Activated T-cell treated with anti-CD3 and anti-CD28 coated beads for 4 hours (primary cell): ENCODE results near the gene THUMPD1.
"Not testable (repeated sequence)": the region's sequence is repeated elsewhere in the genome, so short reads cannot be mapped to it uniquely, and the experiment has no call there.

Experiments used
- DNase-seq: peaks from one replicate; pipeline ENCODE4 v3.0.0-alpha.2; 2020

Gene THUMPD1, protein sequence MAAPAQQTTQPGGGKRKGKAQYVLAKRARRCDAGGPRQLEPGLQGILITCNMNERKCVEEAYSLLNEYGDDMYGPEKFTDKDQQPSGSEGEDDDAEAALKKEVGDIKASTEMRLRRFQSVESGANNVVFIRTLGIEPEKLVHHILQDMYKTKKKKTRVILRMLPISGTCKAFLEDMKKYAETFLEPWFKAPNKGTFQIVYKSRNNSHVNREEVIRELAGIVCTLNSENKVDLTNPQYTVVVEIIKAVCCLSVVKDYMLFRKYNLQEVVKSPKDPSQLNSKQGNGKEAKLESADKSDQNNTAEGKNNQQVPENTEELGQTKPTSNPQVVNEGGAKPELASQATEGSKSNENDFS

DNA sequence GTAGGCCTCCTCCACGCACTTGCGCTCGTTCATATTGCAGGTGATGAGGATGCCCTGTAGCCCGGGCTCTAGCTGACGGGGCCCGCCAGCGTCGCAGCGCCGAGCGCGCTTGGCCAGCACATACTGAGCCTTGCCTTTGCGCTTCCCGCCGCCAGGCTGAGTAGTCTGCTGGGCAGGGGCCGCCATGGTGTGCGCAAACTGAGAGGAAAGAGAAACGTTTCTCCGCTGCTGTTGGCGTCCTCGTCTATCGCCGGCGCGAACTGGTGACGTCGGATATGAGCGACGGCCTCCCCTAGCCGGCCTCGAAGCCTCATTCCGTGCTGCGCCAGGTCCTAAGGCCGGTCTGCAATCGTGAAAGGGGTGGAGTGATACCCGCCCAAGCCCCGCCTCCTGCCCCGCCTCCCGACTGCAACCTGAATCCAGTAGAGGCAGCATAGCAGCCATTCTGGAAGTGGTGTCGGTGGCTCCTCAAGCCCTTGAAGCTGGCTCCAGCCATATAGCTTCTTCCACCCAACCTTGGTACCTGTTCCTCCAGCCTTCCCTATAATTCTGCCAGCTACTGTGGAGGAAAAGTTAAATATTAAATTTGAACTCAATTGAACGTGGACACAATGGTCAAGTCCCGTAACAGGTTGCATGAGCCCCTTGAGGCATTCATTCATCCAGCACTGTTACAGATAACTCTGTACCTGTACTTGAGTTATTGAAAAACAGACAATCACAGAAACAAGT, at the start of gene THUMPD1:
THUMPD1 (minus strand) TSS at position 265 of the 732 bp plus-strand sequence; CDS start at position 186, 79 bp downstream.
- DNase-seq = peak; percentile 99

DNA sequence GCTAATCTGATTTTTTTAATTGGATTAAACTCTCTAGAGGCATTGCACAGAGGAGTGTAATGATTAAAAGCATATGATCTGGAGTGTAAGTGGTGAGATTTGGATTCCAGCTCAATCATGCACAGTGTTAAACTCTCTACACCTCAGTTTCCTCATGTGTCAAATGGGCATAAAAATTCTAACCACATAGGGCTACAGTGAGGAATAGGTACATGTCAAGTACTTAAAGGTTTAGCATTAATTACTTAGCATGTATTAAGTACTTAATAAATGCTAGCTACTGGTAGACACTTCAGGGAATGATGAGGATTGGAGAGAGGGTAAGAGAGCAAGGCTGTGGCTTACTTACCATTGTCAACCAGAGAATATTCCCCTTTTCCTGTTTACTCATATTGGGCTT, 47.5 kb upstream of the THUMPD1 start:
- no peak for DNase-seq

DNA sequence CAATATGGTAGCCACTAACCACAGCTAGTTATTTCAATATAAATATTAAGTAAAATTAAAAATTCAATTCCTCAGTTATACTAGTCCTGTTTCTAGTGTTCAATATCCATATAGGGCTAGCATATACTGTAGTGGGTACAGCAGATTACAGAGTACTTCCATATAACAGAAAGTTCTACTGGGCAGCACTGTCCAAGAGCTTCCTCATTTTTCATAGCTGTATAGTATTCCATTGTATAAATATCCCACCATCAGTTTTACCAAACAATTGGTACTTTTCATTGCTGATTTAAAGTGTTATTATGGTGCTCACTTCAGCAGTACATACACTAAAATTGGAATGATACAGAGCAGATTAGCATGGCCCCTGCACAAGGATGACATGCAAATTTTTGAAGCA, 42.6 kb upstream of the THUMPD1 start:
- DNase-seq = no peak

DNA sequence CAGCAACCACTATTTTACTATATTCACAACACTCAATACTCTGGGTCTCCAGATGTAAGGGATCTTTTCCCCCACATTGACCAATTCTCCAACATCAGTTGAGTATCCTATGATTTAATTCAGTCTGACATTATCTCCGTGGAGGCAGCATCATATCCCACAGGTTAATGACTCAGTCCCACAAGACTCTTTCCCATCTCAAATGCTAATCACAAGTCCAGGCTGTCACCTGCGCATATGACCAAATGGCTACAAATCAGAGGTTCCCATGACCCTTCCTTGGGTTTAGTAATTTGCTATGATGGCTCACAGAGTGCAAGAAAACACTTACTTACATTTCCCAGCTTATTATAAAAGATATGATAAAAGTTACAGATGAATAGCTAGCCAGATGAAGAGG, 40.9 kb upstream of the THUMPD1 start:
- DNase-seq = no peak

DNA sequence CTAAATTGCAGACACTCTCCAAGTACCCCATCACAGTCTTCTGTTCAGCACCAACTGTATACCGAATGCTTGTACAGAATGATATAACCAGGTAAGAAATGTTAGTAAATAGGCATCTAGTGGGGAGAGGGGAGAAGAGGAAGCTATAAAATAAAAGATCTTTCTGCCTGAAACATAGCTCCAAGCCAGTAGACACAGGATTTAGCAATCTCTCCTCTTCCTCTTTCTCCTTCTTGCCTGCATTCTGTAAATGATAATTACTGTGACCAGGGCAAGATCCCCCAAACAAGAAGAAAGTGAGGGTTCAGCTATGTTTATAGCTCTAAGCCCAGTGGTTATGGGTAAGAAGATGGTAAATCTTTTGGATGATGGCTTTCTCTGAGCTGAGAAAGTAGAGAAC, 40.1 kb upstream of the THUMPD1 start:
- DNase-seq = no peak

DNA sequence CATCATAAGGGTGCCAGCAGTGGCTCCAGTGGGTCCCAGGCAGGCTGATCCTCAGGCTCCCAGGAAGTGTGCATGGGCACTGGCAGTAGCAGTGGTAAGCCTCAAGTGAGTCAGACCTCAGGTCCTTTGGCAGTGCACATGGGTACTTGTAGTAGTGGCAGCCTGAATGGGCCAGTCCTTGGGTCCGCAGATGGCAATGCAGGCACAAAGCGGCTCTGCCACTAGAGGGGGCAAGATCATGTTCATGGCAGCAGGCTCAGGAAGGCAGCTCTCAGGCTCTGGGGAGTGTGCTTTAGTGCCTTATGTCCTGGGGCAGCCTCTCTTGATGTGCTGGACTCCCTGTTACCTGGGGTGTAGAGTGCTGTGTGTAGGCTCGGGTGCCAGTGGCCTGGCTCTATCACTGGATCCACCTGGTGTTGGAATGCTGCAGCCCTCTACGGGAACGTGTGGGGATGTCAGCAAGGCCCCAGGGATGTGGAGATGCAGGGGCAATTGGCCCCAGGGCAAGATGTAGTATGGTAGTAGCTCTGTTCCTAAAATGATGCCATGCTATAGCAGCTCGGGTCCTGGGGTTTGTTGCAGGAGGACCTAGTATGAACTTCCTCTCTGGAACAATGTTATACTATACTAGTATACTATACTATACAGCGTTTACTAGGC, 33.2 kb upstream of the THUMPD1 start:
- DNase-seq = peak; percentile 25

DNA sequence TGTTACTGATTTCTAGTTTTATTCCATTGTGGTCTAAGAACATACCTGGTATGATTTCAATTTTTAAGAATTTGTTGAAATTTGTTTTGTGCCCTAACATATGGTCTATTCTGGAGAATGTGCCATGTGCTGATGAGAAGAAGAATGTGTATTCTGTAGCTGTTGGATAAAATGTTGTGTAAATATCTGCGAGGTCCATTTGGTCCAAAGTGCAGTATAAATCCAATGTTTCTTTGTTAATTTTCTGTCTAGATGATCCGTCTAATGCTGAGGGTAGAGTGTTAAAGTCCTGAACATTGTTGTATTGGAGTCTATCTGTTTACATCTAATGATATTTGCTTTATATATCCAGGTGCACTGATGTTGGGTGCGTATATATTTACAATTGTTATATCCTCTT, 32.1 kb upstream of the THUMPD1 start:
- DNase-seq = no peak

DNA sequence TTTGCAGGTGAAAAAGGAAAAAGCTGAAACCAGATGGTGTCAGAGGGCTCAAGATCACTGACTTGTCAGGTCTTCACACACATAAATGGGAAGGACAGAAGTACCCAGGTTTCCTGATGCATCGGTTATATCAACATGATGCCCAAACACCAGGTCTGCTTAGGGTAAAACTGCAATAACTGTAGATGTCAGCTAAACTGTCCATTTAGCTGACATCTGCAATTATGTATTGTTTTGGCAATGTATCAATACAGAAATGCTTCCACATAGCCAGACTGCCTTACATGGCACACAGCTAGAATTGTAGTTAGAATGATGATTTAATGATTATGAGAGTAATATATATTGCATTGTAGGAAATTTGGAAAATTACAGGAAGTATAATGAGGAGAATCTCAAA, 27.2 kb upstream of the THUMPD1 start:
- DNase-seq = no peak

DNA sequence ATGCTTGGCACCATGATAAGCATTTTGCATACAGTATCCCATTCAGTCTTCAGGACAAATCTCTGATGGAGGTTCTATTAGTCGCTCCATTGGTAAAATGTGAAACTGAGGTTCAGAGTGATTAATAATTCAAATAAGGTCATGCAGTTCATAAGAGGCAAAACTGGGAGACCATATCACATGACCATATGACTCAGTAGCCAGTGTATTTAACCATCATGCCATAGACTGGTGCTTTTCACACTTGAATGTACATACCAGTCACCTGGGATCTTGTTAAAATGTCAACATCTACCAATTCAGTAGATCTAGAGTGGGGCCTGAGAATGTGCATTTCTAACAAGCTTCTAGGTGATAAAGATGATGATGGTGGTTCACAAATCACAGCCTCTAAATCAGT, 26.5 kb upstream of the THUMPD1 start:
- DNase-seq = no peak

DNA sequence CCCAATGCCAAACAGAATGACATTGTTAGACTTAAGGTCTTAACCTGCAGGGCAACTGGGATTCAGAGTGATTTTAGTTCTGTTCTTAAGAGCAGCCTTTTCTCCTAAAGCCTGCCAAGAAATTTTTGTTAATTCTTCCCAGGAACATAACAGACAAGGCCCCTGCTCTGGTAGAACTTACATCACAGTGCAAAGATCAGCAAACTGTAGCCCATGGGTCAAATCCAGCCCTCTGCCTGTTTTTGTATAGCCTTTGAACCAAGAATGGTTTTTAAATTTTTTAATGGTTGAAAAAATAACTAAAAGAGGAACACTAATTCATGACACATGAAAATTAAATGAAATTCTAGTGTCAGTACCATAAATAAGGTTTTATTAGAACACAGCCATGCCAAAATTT, 26.0 kb upstream of the THUMPD1 start:
- no peak for DNase-seq

DNA sequence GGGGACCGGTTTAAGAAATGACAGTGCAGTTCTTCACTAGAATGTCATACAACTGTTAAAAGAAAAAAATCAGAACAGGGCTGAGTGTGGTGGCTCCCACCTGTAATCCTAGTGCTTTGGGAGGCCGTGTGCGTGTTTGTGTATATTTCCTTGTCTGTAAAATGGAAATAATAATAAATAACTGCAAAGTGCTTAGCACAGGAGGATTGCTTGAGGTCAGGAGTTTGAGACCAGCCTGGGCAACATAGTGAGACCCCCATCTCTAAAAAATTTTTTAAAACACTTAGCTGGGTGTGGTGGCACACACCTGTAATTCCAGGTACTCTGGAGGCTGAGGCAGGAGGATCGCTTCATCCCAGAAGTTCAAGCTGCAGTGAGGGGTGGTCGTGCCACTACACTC, 24.7 kb upstream of the THUMPD1 start:
- DNase-seq = no peak

DNA sequence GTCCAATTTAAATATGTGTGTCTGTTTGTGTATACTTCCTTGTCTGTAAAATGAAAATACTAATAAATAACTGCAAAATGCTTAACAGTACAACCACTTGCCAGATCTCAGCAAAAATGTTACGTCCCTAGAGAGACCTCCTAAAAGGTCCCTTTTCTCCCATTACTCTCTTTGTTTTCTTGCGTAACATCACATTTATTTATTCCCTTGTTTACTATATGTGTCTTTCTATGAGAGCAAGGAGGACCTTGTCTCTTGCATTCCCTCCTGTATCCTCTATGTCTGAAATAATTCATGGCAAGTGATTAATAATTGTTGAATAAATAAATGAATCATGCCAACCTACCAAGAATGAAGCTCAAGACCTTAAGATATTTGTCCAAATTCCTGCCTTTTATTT, 24.1 kb upstream of the THUMPD1 start:
- no peak for DNase-seq

DNA sequence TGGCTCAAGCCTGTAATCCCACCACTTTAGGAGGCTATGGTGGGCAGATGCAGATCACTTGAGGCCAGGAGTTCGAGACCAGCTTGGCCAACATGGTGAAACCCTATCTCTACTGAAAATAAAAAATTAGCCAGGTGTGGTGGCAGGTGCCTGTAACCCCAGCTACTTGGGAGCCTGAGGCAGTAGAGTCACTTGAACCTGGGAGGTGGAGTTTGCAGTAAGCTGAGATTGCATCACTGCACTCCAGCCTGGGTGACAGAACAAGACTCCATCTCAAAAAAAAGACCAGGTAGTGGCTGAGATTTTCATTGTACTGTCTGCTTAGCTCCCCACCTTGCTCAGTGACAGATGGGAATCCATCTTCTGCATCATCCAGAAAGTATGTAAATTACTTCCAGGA, 22.8 kb upstream of the THUMPD1 start:
- DNase-seq = not testable (repeated sequence)

DNA sequence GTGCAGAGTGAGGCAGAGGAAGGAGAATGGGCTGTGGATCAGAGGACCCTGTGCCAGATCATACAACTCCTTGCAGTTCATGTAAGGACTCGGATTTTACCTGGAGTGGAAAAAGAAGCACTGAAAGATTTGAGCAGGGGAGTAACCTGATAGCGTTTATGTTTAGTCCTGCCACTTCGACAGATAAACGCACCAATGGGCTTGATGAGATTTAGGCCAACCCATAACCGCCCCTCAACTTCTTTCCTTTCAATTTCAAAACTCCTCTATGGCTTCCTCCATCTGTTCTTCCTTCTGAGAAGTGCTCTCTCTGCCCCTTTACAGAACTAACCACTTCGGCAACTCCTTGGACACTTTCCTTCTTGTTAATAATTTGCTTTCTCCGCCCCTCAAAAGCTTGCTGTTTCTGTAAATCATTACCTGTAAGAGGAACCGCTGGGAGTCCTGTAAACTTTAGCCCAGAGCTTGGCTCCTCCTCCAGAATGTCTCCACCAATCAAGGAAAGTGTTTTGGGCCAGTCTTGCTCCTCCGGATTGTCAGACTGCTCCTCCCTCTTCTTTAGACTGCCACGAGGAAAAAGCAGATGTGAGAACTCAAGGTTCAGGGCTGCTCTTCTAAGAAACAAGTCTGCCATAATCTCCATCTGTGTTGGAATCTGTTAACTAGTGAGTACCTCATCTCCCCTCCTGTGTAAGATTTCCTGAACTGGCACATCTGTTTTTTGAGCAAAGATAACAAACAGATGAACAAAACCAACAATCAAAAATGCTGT, 22.0 kb upstream of the THUMPD1 start, which contains the start of gene ACSM3:
ACSM3 (plus strand) TSS at position 554 of the 772 bp plus-strand sequence. CDS start 6,021 bp downstream, outside the sequence.
- DNase-seq = peak; percentile 56

DNA sequence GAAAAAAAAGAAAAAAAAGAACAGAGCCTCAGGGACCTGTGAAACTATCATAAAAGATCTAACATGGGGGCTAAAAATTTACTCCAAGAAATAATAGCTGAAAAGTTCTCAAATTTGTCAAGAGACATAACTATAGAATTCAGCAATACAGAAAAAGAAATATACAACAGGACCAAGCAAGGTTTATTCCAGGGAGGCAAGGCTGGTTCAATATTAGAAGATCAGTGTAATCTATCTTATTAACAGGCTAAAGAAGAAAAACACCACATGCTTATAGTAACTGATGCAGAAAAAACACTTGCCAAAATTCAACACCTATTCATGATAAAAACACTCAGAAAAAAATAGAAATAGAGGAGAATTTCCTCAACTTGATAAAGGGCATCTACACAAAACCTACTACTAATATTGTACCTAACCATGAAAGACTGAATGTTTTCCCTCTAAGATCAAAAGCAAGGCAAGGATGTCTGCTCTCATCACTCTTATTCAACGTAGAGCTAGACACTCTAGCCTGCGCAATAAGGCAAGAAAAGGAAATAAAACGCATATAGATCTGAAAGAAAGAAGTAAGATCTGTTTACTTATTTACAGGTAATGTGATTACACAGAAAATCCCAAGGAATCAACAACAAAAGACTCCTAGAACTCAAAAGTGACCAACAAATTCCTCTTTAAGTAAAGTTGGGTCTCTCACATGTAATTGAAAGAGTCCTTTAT, 20.9 kb upstream of the THUMPD1 start:
- no peak for DNase-seq

DNA sequence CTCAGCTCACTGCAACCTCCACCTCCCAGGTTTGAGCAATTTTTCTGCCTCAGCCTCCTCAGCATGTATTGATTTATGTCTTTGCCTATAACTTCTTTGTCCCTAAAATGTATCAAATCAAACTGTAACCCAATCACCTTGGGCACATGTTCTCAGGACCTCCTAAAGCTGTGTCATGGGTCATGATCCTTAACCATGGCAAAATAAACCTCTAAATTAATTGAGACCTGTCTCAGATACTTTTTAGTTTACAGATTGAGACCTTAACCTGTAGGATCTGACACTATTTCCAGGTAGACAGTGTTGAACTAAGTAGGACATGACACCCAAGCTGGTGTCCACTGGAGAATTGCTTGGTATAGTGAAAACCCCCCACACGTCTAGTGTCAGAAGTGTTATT, 19.6 kb upstream of the THUMPD1 start:
- no peak for DNase-seq

DNA sequence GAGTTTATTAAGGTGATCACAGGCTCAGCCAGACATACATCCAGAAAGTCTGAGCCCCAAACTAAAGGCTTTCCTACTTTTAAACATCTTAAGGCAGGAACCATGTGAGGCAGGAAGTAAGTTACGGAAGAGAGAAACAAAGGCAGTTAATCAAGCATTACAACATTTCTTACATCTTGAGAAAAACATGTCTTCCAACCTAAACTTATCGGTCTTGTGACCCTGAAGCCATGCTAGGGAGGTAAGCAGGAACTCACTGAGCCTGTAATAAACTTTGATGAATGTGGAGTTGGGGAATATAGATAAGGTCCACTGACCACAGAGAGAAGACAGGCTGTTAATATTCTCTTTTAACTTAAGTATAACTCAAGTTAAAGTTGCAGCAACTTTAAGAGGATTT, 18.7 kb upstream of the THUMPD1 start:
- DNase-seq = no peak

DNA sequence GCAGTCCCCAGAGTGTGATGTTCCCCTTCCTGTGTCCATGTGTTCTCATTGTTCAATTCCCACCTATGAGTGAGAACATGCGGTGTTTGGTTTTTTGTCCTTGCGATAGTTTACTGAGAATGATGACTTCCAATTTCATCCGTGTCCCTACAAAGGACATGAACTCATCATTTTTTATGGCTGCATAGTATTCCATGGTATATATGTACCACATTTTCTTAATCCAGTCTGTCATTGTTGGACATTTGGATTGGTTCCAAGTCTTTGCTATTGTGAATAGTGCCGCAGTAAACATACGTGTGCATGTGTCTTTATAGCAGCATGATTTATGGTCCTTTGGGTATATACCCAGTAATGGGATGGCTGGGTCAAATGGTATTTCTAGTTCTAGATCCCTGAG, 14.2 kb upstream of the THUMPD1 start:
- not testable (repeated sequence) for DNase-seq

DNA sequence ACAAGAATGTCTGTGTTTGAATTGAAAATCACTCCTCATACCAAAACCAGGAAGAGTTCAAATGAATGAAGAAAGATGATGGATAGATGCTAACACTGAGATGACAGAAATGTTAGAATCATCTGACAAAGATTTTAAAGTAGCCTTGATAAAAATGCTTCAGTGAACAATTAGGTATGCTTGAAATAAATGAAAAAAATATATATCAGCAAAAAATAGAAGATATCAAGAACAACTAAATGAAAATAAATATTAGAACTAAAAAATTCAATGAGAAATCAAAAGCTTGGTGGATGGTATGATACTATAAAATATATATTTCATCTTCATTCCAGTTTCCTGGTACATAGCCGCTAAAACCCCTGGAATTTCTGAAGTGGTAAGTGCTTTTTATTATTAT, 13.6 kb upstream of the THUMPD1 start:
- DNase-seq = no peak

DNA sequence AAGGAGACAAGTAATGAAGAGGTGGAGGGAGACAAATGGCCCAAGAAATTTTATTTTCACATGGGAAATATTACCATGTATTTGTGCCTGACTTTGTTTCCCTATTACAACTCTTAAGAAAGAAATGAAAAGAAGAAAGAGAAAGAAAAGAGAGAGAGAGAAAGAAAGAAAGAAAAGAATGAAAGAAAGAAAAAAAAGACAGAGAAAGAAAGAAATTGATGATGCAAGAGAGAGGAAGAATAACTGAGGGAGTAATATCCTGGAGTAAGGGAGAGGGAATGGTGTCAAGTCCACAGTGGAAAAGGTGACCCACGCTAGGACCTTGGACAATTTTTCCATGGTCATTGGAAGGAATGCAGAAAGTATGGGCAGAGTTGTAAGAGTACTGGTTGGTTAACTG, 12.1 kb upstream of the THUMPD1 start:
- DNase-seq = no peak

DNA sequence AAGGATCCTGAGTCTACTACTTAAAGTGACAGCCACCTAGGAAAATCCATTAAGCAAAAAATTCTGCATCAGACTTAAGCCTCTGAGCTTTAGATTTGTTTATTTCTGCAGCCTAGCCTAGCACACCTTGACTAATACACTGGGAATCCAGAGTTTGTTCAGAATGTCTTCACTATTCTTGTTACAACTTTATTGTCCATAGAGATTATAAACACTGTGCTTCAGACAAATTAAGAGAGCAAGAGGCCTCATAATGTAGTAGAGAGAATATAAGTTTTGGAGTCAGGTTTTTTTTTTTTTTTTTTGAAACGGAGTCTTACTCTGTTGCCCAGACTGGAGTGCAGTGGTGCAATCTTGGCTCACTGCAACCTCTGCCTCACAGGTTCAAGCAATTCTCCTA, 8.9 kb upstream of the THUMPD1 start:
- DNase-seq = no peak

DNA sequence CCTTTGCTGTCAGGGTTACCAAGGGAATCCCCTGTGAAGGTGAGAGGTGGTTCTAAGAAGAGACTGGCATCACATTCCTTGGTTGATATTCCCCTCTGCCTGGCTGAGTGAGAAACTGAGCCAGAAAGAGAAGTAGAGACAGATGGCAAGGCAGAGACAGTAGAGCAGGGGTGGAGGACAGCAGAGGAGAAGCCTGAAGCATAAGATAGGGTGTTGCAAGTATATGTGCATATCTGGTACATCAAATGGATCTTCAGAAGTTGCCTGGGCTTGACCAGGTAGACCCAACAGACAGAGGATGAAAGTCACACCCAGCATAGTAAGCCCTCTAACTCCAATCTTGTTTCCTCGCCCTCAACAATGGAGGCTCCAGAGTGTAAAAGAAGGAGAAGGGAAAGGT, 7.9 kb upstream of the THUMPD1 start:
- DNase-seq = no peak
